Naive thymus-derived CD4-positive, alpha-beta T cell (primary cell): ENCODE results near the gene METTL15. TPM values are rescaled to one million over a fixed set of nuclear protein-coding genes. Genes with fewer than 3 reads are reported as not detected.
"Not testable (repeated sequence)": the region's sequence is repeated elsewhere in the genome, so short reads cannot be mapped to it uniquely, and the experiment has no call there.

Source experiments
- ATAC-seq: fragments of 150-1000 bp; cut with Tn5 transposase; 2 replicates; pipeline ENCODE4 v1.10.0; 2021; ENCODE audit warnings: mild to moderate bottlenecking, moderate library complexity
- CTCF ChIA-PET: fragments of 350-600 bp; sonication (Branson Sonifier 250); formaldehyde crosslinking; loops from one replicate; lab custom pipeline; 2021; ENCODE audit warnings: antibody characterized with exemption; lab: Charles Lee
- POLR2A ChIA-PET: fragments of 350-600 bp; sonication (Branson Sonifier 250); formaldehyde crosslinking; loops from one replicate; lab custom pipeline; 2021; ENCODE audit warnings: antibody characterized with exemption, inconsistent platforms; lab: Charles Lee
- DNase-seq, 9 donors: peaks; one replicate each; pipeline versions ENCODE4 v3.0.0 to v3.0.0-alpha.2; 2020 to 2022; ENCODE audit warnings: mixed read lengths in 1 of 9
- H3K27ac ChIP-seq: one replicate; pipeline ENCODE4 v1.7.0; 2013; ENCODE audit warnings: mild to moderate bottlenecking, low read depth, low read length, moderate library complexity
- H3K27me3 ChIP-seq, 2 donors: one replicate each; pipeline ENCODE4 v1.7.0; 2013; ENCODE audit warnings: low read length in 2 of 2, mild to moderate bottlenecking in 2 of 2, moderate library complexity in 2 of 2; ENCODE audit not compliant: control insufficient read depth in 2 of 2, insufficient read depth in 2 of 2
- H3K36me3 ChIP-seq, 3 experiments: 1 replicate in 2 of 3; 2 replicates in 1 of 3; pipeline ENCODE4 v1.7.0; 2013; ENCODE audit warnings: low read length in 3 of 3, mild to moderate bottlenecking in 3 of 3, moderate library complexity in 1 of 3; ENCODE audit not compliant: insufficient read depth in 3 of 3, control insufficient read depth in 2 of 3
- H3K4me1 ChIP-seq, 2 donors: one replicate each; pipeline ENCODE4 v1.7.0; 2013; ENCODE audit warnings: low read length in 2 of 2, mild to moderate bottlenecking in 2 of 2, moderate library complexity in 1 of 2; ENCODE audit not compliant: control insufficient read depth in 2 of 2, insufficient read depth in 2 of 2
- H3K4me3 ChIP-seq: 2 replicates; pipeline ENCODE4 v1.7.0; 2013; ENCODE audit warnings: mild to moderate bottlenecking, low read length
- H3K9me3 ChIP-seq, 3 experiments: 1 replicate in 2 of 3; 2 replicates in 1 of 3; pipeline ENCODE4 v1.7.0; 2013; ENCODE audit warnings: low read length in 3 of 3; ENCODE audit not compliant: control insufficient read depth in 2 of 3
- H3K27ac Mint-ChIP-seq, 9 donors: one replicate each; pipeline ENCODE4 v1.8.0; 2020 to 2022; ENCODE audit warnings: mixed read lengths in 9 of 9, mild to moderate bottlenecking in 8 of 9, moderate library complexity in 5 of 9, inconsistent platforms in 2 of 9
- H3K27me3 Mint-ChIP-seq, 5 donors: one replicate each; pipeline ENCODE4 v1.8.0; 2021 to 2022; ENCODE audit warnings: mixed read lengths in 5 of 5, mild to moderate bottlenecking in 1 of 5
- H3K36me3 Mint-ChIP-seq, 5 donors: one replicate each; pipeline ENCODE4 v1.8.0; 2020 to 2022; ENCODE audit warnings: mixed read lengths in 5 of 5, mild to moderate bottlenecking in 3 of 5, inconsistent platforms in 1 of 5
- H3K4me1 Mint-ChIP-seq, 7 donors: one replicate each; pipeline ENCODE4 v1.8.0; 2020 to 2022; ENCODE audit warnings: mixed read lengths in 7 of 7, mild to moderate bottlenecking in 3 of 7, inconsistent platforms in 1 of 7
- H3K4me3 Mint-ChIP-seq, 10 donors: one replicate each; pipeline ENCODE4 v1.8.0; 2020 to 2022; ENCODE audit warnings: mild to moderate bottlenecking in 10 of 10, mixed read lengths in 10 of 10, moderate library complexity in 6 of 10, inconsistent platforms in 2 of 10
- H3K9me3 Mint-ChIP-seq, 11 donors: one replicate each; pipeline ENCODE4 v1.8.0; 2020 to 2022; ENCODE audit warnings: mixed read lengths in 11 of 11, mild to moderate bottlenecking in 4 of 11, inconsistent platforms in 1 of 11, moderate library complexity in 1 of 11
- intact Hi-C, 2 donors: fragments of 100-400 bp; cut with micrococcal nuclease; formaldehyde crosslinking; loops; one replicate each; pipeline ENCODE4 v1.15.1; 2023
- polyA plus RNA-seq, 2 donors: library from polyadenylated mRNA; unstranded; fragments of 300-500 nt; fragmentation: Illumina TruSeq; gene quantifications; one replicate each; pipeline ENCODE4 v1.2.3, GENCODE V29; 2021
- total RNA-seq, 6 experiments: library from RNA in 5 of 6; stranded (reverse) in 5 of 6; gene quantifications; 1 replicate in 5 of 6; 2 replicates in 1 of 6; pipeline ENCODE4 v1.2.3 and lab custom pipeline; 2021 to 2026

Gene METTL15
- total and polyA plus RNA-seq, 7 experiments from 2014 or later, result 6.0 to 14.9 (median 10.3) TPM

DNA sequence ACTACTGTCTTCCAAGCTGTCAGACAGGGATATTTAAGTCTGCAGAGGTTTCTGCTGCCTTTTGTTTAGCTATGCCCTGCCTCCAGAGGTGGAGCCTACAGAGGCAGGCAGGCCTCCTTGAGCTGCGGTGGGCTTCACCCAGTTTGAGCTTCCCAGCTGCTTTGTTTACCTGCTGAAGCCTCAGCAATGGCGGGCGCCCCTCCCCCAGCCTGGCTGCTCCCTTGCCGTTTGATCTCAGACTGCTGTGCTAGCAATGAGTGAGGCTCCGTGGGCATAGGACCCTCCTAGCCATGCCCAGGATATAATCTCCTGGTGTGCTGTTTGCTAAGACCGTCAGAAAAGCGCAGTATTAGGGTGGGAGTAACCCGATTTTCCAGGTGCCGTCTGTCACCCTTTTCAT is 113.9 kb downstream of the METTL15 start:
- H3K36me3 Mint-ChIP-seq, result peaks cover 10 to 51% (median 43%) of the 10 kb centered on the region in 5 donors
- H3K9me3 ChIP-seq, H3K4me3 Mint-ChIP-seq, H3K27me3 Mint-ChIP-seq, H3K27ac Mint-ChIP-seq, intact Hi-C loops, H3K27me3 ChIP-seq, H3K36me3 ChIP-seq, H3K4me1 ChIP-seq, DNase-seq, H3K4me3 ChIP-seq, H3K27ac ChIP-seq, POLR2A ChIA-PET, ATAC-seq, CTCF ChIA-PET: not testable (repeated sequence)
- peaks cover 2 to 49% (median 30%) of the 10 kb centered on the region in 7 donors for H3K4me1 Mint-ChIP-seq
- peaks cover 0 to 32% (median 12%) of the 10 kb centered on the region in 11 donors for H3K9me3 Mint-ChIP-seq

DNA sequence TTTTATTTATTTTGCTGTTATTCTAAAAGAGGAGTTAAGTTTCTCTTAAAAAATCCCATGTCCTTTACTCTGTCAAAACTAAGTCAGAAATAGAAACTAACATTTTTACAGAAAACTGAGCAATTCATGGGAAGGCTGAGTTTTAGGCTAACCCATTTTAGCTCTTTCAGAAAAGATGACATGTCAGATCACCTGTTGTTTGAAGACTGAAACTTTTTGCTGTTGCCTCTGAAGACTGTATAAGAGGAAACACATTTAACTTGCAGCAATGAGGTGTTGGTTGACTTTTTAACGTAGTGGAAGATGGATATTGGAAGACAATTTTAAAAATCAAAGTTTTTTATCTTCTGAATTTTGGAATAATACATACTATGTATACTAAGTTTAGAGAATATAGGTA is 115.4 kb downstream of the METTL15 start:
- no peak overlapping the region for H3K27ac ChIP-seq
- peaks cover 2 to 43% (median 28%) of the 10 kb centered on the region in 7 donors for H3K4me1 Mint-ChIP-seq
- no peaks in the 10 kb centered on the region for H3K9me3 ChIP-seq
- no peak overlapping the region for H3K4me3 ChIP-seq
- CTCF ChIA-PET, result no interaction called here
- H3K36me3 ChIP-seq, result no peaks in the 10 kb centered on the region
- H3K27me3 ChIP-seq, result no peaks in the 10 kb centered on the region
- intact Hi-C loops, result no loop called here
- H3K36me3 Mint-ChIP-seq, result peaks cover 10 to 50% (median 46%) of the 10 kb centered on the region in 5 donors
- ATAC-seq (no peak), DNase-seq (no peak)
- H3K27me3 Mint-ChIP-seq, result no peaks in the 10 kb centered on the region
- H3K9me3 Mint-ChIP-seq, result peaks cover 0 to 19% (median 7%) of the 10 kb centered on the region in 11 donors
- POLR2A ChIA-PET, result no interaction called here
- H3K4me3 Mint-ChIP-seq, result no peak overlapping the region
- peak overlapping the region in 2 of 9 donors; percentile 8 to 12 for H3K27ac Mint-ChIP-seq
- no peaks in the 10 kb centered on the region for H3K4me1 ChIP-seq

DNA sequence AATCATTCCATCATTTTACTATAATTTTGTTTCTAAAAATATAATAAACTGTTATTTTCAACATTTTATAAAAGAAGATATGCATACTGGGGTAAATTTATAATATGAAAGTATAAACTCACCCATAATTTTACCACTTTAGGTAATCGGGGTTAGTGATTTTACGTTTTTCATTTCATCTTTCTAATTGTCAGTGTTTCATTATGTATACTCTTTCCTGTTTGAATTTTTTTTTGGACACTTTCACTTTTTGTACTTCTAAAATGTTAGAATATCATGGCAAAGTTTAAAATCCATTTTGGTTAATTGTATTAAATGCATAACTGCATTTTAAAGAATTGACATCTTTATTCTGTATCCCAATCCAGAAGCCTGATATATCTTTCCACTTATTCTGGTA is 115.8 kb downstream of the METTL15 start:
- intact Hi-C loops, result no loop called here
- peaks cover 0 to 15% (median 6%) of the 10 kb centered on the region in 11 donors for H3K9me3 Mint-ChIP-seq
- no peaks in the 10 kb centered on the region for H3K4me1 ChIP-seq

DNA sequence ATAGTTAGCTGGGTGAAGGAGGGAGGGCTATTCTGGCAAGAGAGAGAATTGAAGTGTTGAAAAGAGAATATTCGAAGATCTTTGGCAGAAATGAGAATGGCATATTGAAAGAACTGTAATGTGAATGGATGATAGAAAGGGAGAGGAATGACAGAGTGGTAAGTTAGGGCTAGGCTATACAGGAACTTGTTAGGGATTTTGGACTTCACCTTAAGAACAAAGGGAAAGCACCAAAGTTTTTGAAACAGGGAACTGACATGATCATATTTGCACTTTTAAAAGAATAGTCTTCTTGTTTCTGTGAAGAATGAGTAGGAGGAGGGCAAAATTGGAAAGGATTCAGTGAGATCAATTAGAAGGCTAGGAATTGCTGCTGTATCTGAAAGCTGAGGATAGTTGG is 119.3 kb downstream of the METTL15 start:
- Histone ChIP-seq H3K9me3 (no peaks in the 10 kb centered on the region), H3K4me3 (no peak overlapping the region), H3K27me3 (no peaks in the 10 kb centered on the region), H3K27ac (no peak overlapping the region), H3K36me3 (no peaks in the 10 kb centered on the region), H3K4me1 (no peaks in the 10 kb centered on the region)
- ATAC-seq, result no peak
- ChIA-PET CTCF (no interaction called here), POLR2A (no interaction called here)
- no peak overlapping the region for H3K4me3 Mint-ChIP-seq
- H3K4me1 Mint-ChIP-seq, result peaks cover 0 to 18% (median 8%) of the 10 kb centered on the region in 7 donors
- H3K27me3 Mint-ChIP-seq, result no peaks in the 10 kb centered on the region
- DNase-seq, result no peak
- intact Hi-C loops, result loop anchor here in 1 of 2 donors (2.0 kb wide), 1 partner anchor 15 kb away; no protein-coding TSS in a partner anchor
- H3K36me3 Mint-ChIP-seq, result peaks cover 4 to 45% (median 44%) of the 10 kb centered on the region in 5 donors
- peaks cover 0 to 2% (median 0%) of the 10 kb centered on the region in 11 donors for H3K9me3 Mint-ChIP-seq
- H3K27ac Mint-ChIP-seq, result no peak overlapping the region

More for the DNA sequence above, 115.8 kb downstream of the METTL15 start:
- Mint-ChIP-seq H3K4me3 (no peak overlapping the region), H3K27ac (no peak overlapping the region), H3K36me3 (peaks cover 10 to 50% (median 48%) of the 10 kb centered on the region in 5 donors), H3K27me3 (no peaks in the 10 kb centered on the region), H3K4me1 (peaks cover 2 to 39% (median 28%) of the 10 kb centered on the region in 7 donors)
- no peak for DNase-seq
- ChIA-PET POLR2A (no interaction called here), CTCF (no interaction called here)
- H3K4me3 ChIP-seq, result no peak overlapping the region
- no peak overlapping the region for H3K27ac ChIP-seq
- ATAC-seq, result no peak
- no peaks in the 10 kb centered on the region for H3K36me3 ChIP-seq
- no peaks in the 10 kb centered on the region for H3K9me3 ChIP-seq
- H3K27me3 ChIP-seq, result no peaks in the 10 kb centered on the region

DNA sequence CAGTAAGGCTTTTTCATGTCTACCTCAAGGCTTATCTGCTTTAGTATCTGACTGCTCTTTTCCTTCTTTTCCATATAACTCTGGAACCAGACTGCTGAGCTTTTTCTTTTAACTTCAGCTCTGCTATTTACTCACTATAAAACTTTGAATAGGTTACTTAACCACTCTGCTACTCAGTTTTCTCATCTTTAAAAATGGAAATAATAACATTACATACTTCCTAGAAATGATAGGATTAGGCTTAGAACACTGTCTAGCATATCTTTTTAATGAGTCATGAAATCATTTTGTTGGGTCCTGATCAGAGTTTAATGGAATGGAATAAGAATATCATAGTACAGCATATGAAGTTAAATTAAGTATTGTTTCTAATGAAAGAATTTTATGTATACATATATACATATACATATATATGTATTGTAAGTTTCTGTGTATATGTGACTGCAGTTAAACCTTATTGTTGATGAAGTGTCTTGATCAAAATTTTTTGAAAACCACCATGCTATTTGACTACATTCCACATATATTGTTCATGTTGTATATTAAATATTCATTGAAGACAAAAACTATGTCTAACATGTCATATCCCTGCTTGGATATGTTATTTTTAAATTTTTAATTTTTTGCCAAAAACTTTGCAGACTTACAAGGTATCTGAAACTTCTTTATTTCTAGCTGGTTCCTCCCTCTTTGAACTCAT is 120.2 kb downstream of the METTL15 start:
- peaks cover 0 to 2% (median 0%) of the 10 kb centered on the region in 11 donors for H3K9me3 Mint-ChIP-seq
- no peak overlapping the region for H3K4me3 ChIP-seq
- H3K4me1 ChIP-seq, result no peaks in the 10 kb centered on the region
- no peaks in the 10 kb centered on the region for H3K27me3 Mint-ChIP-seq
- H3K9me3 ChIP-seq, result no peaks in the 10 kb centered on the region
- H3K36me3 Mint-ChIP-seq, result peaks cover 4 to 50% (median 47%) of the 10 kb centered on the region in 5 donors
- H3K36me3 ChIP-seq, result no peaks in the 10 kb centered on the region
- CTCF ChIA-PET, result no interaction called here
- H3K4me3 Mint-ChIP-seq, result no peak overlapping the region
- DNase-seq (no peak), ATAC-seq (no peak)
- H3K4me1 Mint-ChIP-seq, result peaks cover 0 to 12% (median 8%) of the 10 kb centered on the region in 7 donors
- no peak overlapping the region for H3K27ac Mint-ChIP-seq
- no peak overlapping the region for H3K27ac ChIP-seq
- intact Hi-C loops, result no loop called here
- H3K27me3 ChIP-seq, result no peaks in the 10 kb centered on the region
- POLR2A ChIA-PET, result no interaction called here

DNA sequence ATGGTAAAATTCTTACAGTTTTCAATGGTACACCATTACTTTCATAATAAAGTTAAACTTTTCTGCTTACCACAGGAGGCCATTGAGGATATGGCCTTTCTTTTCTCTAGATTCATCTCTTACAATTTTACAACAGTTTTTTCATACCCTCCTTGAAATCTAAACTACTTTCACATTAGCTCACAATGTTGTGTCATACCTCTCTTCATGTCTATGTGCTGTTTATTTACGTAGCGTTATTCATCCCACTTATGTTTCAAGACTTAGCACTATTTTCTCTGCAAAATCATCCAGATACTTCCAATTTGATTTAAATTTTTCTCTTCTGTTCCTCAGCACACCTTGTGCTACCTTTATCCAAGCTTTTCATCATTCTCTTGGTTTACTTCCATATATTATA is 123.3 kb downstream of the METTL15 start:
- no peaks in the 10 kb centered on the region for H3K27me3 ChIP-seq
- Mint-ChIP-seq H3K4me3 (no peak overlapping the region), H3K36me3 (peaks cover 4 to 45% (median 33%) of the 10 kb centered on the region in 5 donors), H3K4me1 (peaks cover 0 to 6% (median 4%) of the 10 kb centered on the region in 7 donors), H3K27me3 (no peaks in the 10 kb centered on the region), H3K9me3 (peaks cover 0 to 7% (median 0%) of the 10 kb centered on the region in 11 donors), H3K27ac (peak overlapping the region in 1 of 9 donors; percentile 4)
- no peaks in the 10 kb centered on the region for H3K36me3 ChIP-seq
- H3K4me1 ChIP-seq, result no peaks in the 10 kb centered on the region
- intact Hi-C loops, result no loop called here
- no peak overlapping the region for H3K4me3 ChIP-seq
- ChIA-PET CTCF (no interaction called here), POLR2A (no interaction called here)
- ATAC-seq (no peak), DNase-seq (no peak)
- H3K27ac ChIP-seq, result no peak overlapping the region
- H3K9me3 ChIP-seq, result no peaks in the 10 kb centered on the region

DNA sequence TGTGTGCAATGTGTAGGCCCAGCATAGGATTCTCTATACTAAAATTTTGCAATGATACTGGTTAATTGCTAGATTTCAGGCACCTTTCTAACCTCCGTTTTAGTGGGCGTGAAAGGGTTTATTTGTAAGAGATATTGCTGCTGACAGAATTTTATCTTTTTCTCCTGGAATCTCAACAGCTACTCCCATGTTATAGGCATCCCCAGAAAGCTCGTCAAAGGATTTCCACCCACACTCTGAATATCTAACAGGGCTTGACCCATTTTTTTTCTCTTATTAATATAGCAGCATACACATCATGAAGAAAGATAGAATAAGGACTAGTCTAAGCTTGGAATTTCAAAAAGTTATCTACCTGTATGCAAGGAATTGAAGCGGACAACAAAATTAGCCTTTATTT is 124.5 kb downstream of the METTL15 start:
- Mint-ChIP-seq H3K9me3 (peaks cover 0 to 9% (median 2%) of the 10 kb centered on the region in 11 donors), H3K4me1 (peaks cover 0 to 4% (median under 1%) of the 10 kb centered on the region in 7 donors), H3K27me3 (no peaks in the 10 kb centered on the region), H3K27ac (no peak overlapping the region), H3K4me3 (no peak overlapping the region), H3K36me3 (peaks cover 7 to 44% (median 33%) of the 10 kb centered on the region in 5 donors)
- H3K27ac ChIP-seq, result no peak overlapping the region
- no peak for DNase-seq
- no peaks in the 10 kb centered on the region for H3K36me3 ChIP-seq
- H3K27me3 ChIP-seq, result no peaks in the 10 kb centered on the region
- ATAC-seq, result no peak
- ChIA-PET CTCF (no interaction called here), POLR2A (no interaction called here)
- no peaks in the 10 kb centered on the region for H3K4me1 ChIP-seq
- intact Hi-C loops, result no loop called here
- no peak overlapping the region for H3K4me3 ChIP-seq
- no peaks in the 10 kb centered on the region for H3K9me3 ChIP-seq
